GM18519 (cell line): ENCODE data around the gene INF2.
A peak's percentile ranks its signal among the peaks of the same experiment; 100 is the strongest.

ENCODE experiments used
- ATAC-seq: cut with Tn5 transposase; IDR thresholded peaks from one replicate; pipeline ENCODE4 v1.9.1; 2021; ENCODE audit warnings: mild to moderate bottlenecking, moderate library complexity; ENCODE audit not compliant: unreplicated experiment, low FRiP score

Gene INF2

DNA sequence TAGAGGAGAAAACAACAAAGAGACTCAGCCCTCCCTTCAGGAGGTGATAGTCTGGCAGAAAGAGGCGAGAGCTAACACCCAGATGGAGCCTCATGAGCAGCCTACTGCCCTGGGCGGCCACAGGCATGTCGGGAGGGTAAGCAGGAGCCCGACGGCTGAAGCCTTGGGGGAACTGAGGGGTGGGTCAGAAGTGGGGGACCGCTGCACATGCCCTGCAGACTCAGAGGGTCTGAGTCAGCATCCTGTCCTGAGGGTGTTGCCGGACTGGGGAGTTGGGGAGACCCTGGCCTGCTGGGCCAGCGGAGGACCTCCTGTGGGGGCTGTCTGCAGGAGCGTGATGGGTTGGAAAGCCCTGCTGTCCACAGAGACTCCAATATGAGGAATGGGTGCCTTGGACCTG, 15.9 kb upstream of the INF2 start:
- ATAC-seq, result no peak

DNA sequence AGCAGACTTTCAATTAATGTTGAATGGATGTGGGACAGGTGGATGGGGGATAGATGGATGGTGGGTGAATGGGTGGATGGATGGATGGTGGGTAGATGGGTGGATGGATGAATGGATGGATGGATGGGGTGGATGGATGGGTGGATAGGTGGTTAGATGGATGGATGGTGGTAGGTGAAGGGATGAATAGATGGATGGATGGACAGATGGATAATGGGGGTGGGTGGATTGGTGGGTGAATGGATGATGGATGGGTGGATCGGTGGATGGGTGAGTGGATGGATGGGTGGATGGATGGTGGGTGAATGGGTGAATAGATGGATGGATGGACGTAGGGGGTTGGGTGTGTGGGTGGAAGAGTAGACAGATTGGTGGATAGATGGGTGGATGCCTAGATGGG, 14.0 kb upstream of the INF2 start:
- no peak for ATAC-seq

DNA sequence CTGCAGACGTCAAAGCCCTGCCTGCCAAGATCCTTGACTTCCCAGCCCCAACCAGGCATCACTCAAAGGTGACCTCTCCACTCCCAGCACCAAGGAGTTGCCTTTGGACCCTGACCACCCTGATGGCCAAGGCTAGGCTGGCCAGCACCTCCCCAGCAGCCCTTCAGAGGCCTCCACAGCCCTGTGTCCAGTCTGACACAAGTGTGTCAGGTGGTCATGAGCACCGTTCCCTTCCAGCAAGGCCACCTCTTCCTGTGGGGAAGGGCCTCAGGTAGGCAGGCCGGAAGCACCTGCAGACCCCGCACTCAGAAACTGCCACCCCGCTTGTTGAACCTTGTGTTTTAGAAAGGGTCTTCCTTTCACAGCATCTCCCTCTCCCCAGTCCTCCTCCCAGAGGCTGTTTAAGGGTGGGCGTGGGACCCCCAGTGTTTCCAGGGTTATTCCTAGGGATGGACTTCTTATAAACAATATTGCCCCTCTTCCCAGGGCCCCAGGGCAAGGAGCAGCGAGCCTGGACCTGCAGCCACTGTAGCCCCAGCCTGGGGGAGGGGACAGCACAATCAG, 13.2 kb upstream of the INF2 start:
- no peak for ATAC-seq

DNA sequence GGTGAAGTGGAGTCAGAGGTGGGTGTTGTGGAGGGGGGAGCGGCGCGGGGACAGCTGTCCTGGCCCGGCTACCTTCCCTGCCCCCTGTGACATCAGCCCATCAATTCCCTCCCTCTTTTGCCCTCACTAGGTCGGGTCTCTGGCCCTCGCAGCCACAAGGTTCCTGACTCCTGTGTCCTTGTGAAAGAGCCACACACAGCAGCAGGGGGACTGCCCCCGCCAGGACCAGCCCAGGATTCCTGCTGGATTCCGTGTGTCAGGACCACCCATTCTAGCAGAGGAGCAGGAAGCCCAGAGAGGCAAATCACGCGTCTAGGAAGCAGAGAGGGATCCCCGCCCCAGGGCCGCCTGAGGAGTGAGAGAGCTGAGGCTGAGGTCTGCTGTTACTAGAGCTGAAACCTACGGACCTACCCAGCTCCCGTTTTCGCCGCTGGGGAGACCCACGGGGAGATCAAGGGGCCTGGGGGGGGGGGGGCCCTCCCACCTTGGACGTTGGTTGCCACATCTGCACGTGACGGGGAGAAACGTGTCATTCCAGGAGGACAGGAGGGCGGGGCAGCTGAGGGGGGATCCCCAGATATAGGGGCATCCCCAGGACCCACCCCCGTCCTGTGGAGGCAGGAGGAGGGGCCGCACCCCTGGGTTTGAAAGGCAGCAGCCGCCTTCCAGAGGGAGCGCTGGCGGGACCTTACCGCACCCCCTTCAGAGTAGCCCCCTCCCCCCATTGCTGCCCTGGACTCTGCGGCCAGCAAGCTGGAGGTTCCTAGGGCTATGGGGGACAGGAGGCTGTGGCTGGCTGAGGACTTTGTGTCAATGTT, 12.5 kb upstream of the INF2 start:
- no peak for ATAC-seq

DNA sequence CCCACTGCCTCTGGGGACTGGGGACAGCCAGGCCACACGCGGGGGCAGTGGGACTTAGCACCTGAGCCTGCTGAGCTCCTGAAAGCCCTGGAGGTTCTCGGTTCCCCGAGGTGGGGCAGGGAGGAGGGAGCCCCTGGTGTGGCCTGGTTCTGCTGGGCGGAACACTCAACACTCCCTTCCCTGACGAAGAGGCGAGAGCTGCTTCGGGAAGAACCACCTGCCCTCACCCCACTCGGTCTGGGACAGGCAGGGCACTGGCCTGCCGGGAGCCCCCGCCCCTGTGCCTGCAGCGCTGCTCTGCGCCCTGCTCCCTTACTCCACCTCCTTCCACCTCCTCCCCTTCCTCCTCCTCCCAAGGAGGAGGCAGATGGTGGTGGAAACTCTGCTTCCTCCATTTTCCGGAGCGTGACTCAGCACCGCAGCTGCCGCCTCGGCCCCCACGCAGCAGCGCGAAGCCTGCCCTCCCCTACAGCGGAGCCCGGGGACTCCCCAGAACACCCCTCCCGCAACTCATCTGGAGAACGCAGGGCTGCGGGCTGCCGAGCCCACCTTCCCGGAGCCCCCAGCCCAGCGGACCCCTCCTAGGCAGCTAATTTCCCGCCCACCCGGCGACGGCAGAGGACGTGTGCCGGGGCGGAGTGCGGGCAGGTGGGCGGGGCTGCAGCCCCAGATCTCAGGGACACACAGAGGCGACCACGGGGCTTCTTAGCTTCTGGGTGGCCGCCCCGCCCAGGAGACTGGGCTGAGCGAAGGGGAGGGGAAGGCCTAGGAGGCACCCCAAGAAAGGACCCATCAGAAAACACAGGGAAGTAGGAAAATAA, 11.7 kb upstream of the INF2 start:
- ATAC-seq, result peak; percentile 32

DNA sequence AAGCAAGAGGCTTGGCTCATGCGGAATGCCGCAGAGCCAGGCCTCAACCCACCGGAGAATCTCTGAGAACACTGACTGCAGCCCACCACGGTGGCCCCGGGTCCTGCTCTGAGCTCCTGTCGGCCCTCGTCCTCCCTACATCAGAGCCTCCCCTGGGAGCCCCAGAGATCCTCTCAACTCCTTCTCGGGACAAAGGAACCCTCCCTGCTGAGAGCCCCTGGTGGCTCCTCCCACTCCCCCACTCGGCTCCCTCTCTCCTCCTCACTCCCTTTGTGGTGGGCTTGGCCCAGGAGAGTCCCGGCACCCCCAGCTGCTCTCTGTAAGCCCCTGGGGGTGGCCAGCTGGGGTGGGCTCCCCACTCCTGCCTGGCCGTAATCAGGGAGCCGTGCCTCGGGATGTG, 11.1 kb upstream of the INF2 start:
- ATAC-seq, result no peak

DNA sequence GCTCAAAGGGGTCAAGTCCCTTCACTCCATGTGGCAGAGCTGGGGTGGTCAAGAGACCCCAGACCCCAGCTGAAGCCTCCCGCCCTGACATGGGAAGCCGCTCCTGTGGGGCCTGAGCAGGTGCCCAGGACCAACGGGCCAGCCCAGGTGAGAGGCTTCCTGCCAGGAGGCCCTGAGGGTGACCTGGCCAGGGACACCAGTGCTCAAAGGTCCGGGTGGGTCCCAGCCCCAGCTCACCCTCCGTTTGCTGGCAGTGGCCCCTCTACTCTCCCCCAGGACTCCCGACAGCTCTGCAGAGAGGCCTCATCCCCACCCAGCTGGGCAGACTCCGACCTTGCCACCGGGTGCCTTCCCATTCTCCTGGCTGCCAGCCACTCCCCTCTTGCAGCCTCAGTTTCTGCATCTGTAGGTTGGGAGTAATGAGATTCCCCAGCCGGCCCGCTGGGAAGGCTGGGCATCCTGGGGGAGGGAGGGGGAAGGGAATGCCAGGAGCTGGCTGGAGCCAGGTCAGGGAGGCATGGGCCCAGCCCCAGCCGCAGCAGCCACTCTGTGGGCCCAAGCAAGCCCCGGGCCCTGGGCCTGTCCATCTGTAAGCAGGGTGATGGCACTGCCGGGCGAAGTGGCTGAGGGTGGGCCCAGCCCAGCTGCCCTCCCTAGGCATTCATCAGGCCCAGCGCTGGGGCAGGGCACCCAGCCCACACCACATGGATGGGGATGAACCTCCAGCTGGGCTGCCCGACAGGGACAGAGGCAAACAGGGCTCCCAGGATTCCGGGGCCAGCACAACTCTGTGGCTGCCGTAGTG, 10.3 kb upstream of the INF2 start:
- no peak for ATAC-seq

DNA sequence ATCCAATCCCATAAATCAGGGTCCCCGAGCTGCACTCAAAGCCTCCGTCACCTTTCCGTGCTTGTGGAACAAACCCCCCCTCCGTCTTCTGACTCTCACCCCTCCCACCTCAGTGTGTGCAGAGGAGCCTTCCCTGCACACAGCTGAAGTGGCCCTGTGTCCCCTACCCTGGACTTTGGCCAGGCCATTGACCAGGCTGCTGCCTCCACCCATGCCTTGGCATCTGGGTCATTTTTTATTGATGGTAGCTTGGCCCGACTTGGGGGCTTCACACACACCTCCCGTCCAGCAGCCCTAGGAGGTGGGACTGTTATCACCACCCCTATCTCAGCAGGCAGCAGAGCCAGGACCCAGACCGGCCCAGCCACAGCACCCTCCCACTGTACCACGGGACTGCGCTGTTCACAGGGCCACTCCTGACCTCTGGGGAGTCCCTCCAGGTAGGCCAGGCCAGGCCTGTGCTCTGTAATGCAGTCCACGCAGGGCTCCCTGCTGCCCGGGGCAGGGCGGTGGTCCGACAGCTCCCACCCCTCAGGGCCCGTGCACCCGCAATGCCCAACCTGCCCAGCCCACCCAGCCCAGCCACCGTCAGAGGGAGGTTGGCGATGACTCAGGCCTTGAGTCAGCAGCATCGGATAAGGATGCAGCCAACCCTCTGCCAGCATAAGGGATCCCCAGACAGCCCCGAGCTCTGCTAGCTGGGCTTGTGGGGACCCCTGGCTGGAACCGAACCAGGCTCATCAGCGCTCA, 9.2 kb upstream of the INF2 start:
- ATAC-seq, result no peak

DNA sequence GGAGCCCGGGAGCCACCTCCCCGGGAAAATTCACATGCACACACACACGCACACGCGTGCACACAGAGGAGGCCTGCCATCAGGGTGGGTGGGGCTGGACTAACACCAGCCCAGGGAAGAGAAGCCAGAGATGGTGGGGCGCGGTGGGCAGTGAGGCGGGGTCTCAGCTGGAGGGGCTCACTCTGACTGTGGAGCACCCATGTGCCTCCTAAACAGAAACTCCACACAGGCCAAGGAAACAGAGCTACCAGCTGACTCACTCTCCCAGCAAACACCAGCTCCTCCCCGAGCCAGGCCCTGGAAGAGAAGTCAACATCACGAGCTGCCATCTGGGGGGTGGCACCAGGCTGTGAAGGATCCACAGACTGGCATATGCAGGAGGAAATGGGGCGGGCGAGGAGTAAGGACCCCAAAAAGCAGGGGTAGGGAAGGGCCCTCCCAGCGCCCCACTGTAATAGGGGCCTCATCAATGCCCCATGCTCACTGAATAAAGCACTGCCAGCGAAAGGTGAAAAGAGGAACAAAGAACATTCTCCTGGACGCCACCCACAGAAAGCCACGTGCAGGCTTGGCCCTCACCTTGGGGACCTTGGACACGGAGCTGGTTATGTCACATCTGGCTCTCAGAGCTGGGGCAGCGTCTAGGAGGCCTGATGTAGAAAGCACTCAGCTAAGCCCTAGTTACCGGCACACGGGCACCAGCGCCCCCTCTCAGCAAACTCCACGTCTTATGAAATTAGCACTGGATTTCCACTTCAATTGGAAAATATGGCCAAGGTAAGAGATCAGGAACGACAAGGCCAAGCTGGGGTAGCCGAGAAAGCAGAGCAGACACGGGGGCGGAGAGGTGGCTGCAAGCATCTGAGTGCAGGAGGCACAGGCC, 8.4 kb upstream of the INF2 start:
- no peak for ATAC-seq

DNA sequence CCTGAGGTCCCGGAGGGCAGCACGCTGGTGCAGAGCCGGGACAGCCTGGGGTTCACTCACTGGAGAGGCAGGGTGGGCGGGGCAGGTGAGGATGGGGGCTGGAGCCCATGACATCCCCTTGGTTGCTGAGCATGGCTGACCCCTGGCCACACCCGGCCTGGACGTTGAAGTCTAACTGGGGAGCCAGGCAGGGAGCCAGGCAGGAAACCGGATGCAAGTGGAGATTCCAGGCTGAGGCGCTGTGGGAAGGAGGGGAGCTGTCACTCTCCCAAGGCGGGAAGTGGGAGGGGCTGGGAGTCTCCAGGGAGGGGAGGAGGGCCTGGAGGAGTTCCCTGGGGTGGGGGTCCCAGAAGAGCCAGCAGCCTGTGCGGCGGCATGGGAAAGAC, 7.7 kb upstream of the INF2 start:
- no peak for ATAC-seq

DNA sequence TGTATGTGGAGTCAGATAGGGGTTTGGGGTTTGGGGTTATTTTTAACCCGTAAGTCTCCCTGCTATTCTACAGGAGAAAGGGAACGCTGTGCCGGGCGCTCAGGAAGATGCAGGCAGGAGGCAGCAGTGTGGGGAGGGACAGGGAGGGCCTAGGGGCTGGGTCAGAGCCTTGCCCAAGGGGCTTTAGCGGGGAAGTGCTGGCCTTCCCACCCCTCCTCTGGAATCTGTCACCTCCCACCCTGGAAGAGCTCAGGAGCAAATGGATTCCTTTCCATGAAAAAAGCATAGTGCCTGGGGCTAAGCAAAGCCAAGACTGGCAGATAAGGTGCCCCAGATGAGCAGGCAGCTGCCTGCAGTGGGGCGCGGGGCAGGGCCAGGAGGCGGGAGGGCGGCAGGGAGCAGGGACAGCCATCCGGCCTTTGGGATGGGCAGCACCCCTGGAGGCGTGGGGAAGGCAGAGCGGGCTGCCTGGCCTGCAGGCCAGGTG, 7.3 kb upstream of the INF2 start:
- ATAC-seq, result no peak

DNA sequence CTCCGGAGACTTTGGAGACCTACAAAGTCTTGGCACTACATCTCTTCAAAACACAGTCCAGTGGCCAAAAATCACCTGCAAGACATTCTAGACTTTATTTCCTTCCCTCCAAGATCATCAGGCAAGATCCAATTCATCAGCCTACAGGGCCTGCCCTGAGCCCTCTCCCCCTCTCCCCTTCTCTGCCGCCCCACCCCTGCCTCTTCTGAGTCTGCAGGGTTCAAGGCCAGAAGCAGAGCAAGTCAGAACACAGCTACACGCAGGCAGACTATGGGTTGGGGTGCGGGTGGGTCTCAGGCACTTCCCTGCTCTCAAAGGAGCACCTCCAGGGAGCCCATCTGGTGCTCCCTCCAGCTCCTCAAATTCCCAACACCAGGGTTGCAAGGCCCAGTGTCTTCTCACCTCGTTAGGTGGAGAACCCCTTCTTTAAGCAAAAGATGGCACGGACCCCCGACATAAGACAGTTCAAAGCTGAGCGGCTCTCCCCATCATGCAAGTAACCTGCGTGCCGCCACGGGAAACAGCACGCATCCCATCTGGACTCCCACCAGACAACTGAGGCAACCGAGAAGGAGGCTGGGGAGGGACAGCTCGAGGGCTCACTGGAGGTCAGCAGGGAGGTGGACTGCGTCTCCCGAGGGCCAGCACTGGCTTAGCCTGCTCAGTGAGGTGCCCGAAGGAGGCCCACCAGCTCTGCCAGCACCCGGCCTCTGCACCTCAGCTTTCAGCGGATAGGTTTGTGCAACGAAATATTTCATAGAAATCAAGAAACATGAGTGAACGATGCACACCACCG, 5.6 kb upstream of the INF2 start:
- ATAC-seq, result no peak

DNA sequence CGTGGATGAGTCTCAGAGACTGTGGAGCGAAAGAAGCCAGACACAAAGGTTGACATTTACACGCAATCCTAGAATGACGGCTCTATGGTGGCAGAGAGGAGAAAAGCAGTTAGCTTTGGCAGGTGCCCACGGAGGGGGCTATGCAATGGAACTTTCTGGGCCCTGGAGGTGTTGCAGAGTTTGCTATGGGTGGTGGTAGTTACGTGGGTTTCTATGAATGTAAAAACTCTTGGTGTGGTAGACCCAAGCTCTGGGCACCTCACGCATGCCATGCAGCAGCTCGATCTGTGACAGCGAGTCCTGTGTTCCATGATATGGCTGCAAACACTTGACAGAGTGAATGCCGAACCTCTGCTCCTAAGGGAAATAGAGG, 5.0 kb upstream of the INF2 start:
- no peak for ATAC-seq

DNA sequence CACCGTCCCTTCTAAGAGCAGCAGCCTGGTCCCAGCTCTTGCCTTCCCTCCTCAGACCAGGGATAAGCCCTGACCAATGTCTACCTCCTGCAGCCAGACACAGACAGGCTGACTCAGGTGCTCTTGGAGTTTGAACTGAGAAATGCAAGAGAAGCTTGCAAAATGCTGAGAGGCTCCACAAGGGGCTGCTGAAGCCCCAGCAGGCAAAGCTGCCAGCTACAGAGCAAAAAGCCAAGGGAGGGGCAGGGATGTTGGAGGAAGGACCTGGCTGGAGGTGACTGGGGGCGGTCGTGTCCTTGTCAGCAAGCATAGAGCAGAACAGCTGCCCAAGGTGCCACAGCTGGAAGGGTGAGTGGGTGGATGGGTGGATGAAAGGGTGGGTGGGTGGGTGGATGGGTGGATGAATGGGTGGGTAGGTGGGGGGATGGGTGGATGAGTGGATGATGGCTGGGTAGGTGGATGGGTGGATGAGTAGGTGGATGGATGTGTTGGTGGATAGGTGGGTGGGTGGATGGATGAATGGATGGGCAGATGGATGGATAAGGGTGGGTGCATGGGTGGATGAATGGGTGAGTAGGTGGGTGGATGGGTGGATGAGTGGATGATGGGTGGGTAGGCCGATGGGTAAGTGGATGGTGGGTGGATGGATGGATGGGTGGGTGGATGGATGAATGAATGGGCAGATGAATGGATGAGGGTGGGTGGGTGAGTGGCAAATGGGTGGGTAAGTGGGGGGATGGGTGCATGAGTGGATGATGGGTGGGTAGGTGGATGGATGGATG, 4.0 kb upstream of the INF2 start:
- ATAC-seq, result no peak

DNA sequence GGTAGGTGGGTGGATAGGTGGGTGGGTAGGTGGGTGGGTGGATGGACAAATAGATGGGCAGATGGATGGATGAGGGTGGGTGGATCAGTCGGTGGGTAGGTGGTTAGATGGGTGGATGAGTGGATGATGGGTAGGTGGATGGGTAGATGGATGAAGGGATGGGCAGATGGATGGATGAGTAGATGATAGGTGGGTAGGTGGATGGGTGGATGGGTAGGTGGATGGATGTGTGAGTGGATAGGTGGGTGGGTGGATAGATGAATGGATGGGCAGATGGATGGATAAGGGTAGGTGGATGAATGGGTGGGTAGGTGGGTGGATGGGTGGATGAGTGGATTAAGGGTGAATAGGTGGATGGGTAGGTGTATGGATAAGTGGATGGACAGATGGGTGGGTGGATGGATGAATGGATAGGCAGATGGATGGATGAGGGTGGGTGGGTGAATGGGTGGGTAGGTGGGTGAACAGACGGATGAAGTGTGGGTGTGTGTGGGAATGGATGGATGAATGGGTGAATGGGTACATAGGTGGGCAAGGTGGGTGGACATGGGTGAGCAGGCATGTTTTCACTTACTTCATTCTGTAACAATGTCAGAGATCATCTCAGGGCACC, 3.3 kb upstream of the INF2 start:
- ATAC-seq, result no peak

DNA sequence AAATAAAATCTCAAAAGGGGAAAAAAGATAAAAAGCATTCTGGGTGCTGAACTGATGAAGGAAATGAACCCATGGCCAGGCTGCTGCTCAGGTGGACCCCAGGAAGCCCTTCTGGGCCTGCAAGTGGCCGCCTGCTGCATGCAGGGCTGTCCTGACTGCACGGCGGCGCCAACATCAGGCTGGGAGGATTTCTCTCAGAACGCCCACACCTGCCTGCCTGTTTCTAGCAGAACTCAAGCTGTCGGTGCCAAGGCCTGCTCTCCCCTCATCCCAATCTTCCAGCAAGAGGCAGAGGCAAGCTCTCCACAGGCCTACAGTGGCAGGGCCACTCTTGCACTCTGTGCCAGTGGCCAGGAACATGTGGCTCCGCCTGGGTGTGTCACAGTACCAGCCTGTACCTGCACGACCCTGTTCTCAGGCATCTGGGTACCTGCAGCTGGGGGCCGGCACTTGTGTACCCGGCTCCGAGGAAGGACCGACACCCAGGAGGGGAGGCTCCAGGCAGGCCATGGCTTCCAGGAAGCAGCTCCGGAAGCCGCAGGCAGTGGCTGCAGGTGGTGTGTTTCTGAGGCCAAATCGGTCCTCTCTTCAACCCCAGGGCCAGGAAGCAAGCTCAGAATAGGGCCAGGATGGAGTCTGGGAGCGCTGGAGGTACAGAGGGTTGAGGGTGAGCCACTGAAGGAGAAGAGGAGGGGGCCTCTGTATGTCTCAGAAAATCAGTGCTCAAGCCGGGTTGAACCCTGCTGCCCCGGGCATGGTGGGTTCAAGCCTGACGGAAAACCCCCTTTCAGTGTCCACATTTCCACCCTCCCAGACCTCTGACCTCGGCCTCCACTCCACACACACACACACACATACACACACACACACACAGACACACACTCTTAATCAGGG, 2.5 kb upstream of the INF2 start:
- ATAC-seq, result no peak
